SK-N-SH (cell line): ENCODE data around the gene ROBO1.

Experiments
- CTCF ChIP-seq: fragments of 200-600 bp; sonication (generic); IDR thresholded peaks from 2 replicates; pipeline ENCODE4 v1.6.1; 2017; ENCODE audit warnings: antibody characterized with exemption, mild to moderate bottlenecking, moderate library complexity
- ELF1 ChIP-seq: IDR thresholded peaks from 2 replicates; pipeline ENCODE4 v1.4.0; 2012
- FOSL2 ChIP-seq: IDR thresholded peaks from 2 replicates; pipeline ENCODE4 v1.4.0; 2012; ENCODE audit warnings: low read depth, mild to moderate bottlenecking, moderate library complexity, borderline replicate concordance
- FOXJ3 ChIP-seq: sonication (generic); formaldehyde crosslinking; IDR thresholded peaks from 2 replicates; pipeline ENCODE4 v1.5.1; 2020; ENCODE audit warnings: mild to moderate bottlenecking, missing genetic modification reagents
- JUND ChIP-seq: IDR thresholded peaks from 2 replicates; pipeline ENCODE4 v1.4.0; 2012
- MXI1 ChIP-seq: IDR thresholded peaks from 2 replicates; pipeline ENCODE4 v1.6.1; 2012; ENCODE audit warnings: mild to moderate bottlenecking, low read depth, low read length, improper control_type of control experiment
- NFIC ChIP-seq: IDR thresholded peaks from 2 replicates; pipeline ENCODE4 v1.4.0; 2012; ENCODE audit warnings: borderline replicate concordance
- SIN3A ChIP-seq: IDR thresholded peaks from 2 replicates; pipeline ENCODE4 v1.6.1; 2012; ENCODE audit warnings: low read depth, mild to moderate bottlenecking, low read length, moderate library complexity, borderline replicate concordance
- TEAD4 ChIP-seq: IDR thresholded peaks from 2 replicates; pipeline ENCODE4 v1.4.0; 2012; ENCODE audit warnings: mild to moderate bottlenecking, borderline replicate concordance; ENCODE audit not compliant: insufficient read depth
- TF ChIP-seq, protein P1 (sequence below): IDR thresholded peaks from 2 replicates; pipeline ENCODE4 v1.4.0; 2012; ENCODE audit warnings: low read depth
- TF ChIP-seq, protein P2 (sequence below): fragments of 150-350 bp; IDR thresholded peaks from 2 replicates; pipeline ENCODE4 v1.6.1; 2017; ENCODE audit warnings: antibody characterized with exemption, low read length, low read depth, borderline replicate concordance

DNA sequence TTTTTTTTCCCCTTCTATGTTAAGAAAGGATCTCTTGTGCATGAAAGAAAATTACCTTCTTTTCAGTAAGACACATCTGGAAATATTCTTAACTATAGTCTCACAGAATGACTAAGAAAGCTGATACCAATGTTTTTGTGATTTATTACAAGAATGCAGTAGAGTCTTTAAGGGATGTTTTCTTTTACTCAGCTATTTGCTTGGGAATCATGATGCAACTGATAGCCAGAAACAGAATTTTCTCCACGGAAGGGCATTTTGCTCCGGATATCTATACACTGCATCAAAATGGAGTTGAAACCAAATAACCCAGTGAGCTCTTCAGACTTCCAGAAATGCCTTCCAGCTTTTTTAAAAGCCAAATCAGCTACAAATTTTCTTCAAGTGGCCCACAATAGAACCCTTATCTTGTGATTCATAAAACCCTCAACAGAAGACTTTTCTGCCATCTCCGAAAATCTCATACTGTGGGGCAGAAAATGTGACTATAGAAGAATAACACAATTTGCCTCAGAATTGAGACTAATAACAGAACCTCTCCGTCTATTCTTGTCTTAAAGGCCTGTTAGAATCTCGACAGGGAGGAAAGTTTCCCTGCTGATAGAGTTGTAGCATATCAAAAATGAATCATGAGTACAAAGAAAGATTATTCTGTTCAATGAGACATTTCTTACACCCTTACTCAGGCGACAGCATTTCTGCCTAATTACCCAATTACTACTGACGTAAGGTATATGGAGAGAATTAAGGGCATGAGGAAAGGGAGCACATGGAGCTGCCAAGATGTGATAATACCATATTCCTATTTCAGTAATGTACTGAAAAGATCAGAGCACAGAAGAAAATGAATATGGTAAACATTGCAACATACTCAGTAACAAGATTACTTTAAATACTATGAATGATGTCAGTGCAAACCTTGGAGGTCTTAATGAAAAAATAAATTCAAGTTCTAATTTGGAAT lies 900.1 kb downstream of the ROBO1 start:
- TF ChIP-seq ELF1: no peak
- peak; percentile 37; the same call in 1 of the 2 replicates for TF ChIP-seq TEAD4
- peak; percentile 2; the same call in 1 of the 2 replicates for TF ChIP-seq FOSL2
- TF ChIP-seq MXI1: no peak
- TF ChIP-seq CTCF: no peak
- TF ChIP-seq NFIC: 0 out of 2 replicates have a peak, but pooled peaks have one; percentile 8
- no peak for TF ChIP-seq FOXJ3 (CRISPR knock-in tag)
- TF ChIP-seq, protein P1, sequence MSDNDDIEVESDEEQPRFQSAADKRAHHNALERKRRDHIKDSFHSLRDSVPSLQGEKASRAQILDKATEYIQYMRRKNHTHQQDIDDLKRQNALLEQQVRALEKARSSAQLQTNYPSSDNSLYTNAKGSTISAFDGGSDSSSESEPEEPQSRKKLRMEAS: no peak
- no peak for TF ChIP-seq SIN3A
- TF ChIP-seq, protein P2, sequence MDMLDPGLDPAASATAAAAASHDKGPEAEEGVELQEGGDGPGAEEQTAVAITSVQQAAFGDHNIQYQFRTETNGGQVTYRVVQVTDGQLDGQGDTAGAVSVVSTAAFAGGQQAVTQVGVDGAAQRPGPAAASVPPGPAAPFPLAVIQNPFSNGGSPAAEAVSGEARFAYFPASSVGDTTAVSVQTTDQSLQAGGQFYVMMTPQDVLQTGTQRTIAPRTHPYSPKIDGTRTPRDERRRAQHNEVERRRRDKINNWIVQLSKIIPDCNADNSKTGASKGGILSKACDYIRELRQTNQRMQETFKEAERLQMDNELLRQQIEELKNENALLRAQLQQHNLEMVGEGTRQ: no peak
- peak; percentile 63 for TF ChIP-seq JUND
